GM18870 (cell line): ENCODE results near the gene PAPPA.

Experiments
- ATAC-seq: cut with Tn5 transposase; IDR thresholded peaks from one replicate; pipeline ENCODE4 v1.9.1; 2021; ENCODE audit warnings: moderate library complexity; ENCODE audit not compliant: unreplicated experiment

PAPPA gene

DNA sequence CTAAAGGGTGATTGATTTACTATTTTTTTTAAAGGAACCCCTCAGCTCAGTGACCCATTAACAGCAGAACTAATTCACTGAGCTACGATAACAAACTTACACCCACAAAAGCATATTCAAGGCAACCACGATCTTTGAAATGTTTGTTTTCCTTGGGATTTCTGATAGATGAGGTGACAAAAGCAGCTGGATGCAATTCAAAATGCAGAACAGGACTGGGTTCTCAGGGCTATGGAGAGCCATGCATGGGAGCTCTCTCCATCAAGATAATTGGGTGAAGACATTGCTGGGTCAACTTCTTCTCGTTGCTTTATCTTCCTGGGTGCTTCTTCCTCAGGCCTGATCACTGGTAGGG lies 60.1 kb downstream of the PAPPA start:
- ATAC-seq = no peak

DNA sequence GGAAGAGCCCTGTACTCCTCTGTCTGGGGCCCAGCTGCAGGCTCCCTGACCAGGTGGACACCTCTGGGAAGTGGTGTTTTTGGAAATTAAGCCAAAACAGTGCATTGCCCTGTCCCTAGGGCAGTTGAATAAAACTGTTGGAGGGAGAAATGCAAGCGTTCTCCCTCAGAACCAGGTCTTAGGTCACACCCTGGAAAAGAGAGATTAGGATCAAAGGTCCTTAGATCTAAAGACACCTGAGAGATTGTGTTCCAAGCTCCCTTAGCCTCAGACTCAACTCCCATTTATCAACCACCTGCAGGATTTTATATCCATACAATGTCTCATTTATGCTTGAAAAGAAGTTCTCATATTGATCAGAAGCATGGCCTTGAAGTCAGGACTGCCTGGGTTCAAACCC lies 64.8 kb downstream of the PAPPA start:
- ATAC-seq = no peak

DNA sequence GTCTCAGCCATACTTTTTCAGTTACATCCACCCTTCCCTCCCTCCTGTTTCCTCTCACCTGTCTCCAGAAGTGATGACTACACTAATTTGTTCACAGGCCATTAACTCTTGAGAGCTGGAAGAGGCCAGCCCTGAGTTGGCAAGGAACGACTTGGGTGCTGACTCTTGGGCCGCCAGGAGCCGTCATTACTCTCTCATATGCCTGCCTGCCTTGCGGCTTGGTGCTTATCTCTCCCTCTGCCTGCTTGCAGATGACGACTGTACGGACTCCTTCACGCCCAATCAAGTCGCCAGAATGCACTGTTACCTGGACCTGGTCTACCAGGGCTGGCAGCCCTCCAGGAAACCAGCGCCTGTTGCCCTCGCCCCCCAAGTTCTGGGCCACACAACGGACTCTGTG lies 66.1 kb downstream of the PAPPA start:
- ATAC-seq = no peak

DNA sequence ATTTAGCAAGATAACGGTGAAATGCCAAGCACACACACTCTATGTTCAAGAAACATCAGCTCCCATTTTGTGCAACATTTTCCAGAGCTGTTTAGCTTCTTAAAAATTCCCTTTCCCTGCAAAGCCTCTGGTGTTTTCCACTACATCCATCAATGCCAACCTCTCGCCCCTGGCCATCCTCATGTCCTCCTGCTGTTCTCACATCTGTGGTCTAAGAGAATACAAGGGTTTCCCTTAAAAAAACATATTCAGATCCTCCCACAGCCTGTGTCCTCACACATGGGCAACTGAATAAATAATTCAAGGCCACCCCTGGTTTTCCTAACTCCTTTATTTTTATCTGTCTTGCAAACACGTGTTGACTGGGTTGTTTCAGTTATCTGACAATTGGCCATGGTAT lies 70.3 kb downstream of the PAPPA start:
- no peak for ATAC-seq

DNA sequence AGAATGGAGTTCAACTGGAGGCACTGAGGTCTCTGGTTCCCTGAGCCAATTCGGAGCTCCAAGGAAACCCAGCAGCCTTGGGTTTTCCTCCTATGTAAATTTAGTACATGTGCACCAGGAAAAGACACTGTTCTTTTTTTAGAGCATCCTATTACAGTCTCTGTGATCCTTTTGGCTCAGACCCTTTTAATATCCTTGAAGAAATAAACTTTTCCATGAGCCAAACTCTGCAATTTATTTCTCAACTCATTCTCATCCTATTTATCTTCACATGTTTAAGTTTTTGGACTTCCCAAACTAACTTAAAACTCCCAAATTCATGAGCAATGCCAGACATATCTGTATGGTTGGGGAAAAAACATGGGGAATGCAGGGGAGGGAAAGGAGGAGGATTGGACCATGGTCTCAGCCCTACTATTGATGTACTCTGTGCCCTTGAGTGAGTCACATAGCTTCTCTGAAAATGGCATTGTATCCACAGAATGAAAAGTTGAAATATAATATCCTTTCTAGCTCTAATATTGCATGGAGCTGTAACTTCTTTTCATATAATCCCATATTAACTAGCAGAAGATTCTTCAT lies 76.6 kb downstream of the PAPPA start:
- no peak for ATAC-seq

DNA sequence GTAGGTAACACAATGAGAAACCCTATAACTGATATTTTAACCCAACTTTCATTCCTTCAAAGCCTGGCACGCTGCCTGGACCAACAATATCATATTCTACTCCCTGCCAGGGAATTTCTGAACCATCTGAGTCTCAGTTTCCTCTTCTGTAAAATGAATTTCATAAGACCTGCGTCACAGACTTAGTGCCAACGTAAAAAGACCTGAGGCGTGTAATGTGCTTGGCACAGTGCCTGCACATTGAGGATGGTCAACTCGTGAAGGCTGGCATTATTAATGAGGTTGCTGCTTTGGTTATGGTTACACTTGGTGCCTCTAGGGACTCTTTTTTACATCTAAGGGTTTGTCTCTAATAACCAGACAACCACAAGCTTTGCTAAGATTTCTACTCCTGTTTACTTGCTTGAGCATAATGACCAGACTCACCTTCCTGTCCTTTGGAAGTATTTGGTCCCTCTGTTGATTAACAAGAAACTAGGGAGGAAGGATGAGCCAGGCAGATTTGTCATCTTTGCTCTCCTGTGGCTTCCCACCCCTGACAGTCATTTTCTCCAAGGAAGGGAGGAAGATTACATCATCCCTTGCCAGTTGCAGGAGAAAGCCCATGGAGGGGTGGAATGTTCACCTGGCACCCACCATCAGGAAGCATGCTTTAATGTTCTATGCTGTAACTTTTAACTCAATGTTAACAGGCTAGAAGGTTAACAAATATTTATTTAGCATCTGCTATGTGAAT lies 79.0 kb downstream of the PAPPA start:
- ATAC-seq = no peak

DNA sequence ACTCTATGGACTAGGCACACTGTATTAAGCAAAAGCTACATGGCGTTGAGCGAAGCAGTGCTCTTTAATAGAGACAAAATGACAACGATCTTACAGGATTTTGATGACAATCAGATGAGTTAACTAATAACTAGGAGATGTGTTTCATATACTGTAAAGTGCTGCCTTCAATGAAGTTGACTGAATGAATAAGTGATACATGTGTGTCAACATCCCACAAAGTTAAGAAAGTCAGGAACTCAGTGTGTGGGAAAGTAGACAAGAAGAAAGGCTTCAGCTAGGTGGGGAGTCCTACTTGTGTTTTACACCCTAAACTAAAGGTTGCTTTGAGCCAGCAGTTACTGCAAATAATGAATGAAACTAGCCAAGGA lies 79.6 kb downstream of the PAPPA start:
- ATAC-seq = no peak

DNA sequence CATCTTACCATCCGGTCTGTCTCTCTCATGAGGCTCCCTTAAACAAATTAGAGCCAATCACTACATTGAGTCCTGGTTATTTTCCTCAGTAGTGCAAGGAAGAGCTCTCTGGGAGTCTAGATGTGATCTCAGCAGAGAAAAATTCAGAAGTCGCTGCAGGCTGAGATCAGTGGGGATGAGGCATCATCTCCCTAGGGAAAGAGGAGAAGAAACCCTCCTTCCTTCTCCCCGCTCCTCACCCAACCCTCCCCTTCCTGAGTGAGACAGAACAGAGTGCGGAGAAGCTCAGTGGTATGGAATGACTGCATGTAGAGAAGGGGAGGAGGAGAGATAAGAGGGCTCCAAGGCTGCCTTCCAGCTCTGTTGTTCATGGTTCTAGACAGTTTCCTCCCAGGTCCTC lies 80.5 kb downstream of the PAPPA start:
- no peak for ATAC-seq

DNA sequence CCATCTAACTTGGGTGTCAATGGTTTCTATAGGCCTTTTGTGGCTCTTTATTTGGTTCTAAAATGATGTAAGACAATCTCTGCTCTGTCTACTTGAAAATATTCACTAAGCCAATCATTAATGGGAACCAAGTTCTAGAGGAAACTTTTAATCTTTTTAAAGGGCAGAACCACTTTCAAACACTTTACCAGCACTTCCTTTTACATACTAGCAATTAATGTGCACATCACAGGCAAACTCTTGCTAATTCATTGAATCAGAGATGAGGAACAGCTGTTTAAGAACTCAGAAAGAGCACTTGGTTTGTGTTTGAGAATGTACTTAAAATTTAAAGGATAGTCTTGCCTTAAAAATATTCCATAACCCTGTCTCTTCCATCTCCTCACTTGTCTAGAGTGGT lies 83.4 kb downstream of the PAPPA start:
- ATAC-seq = no peak

DNA sequence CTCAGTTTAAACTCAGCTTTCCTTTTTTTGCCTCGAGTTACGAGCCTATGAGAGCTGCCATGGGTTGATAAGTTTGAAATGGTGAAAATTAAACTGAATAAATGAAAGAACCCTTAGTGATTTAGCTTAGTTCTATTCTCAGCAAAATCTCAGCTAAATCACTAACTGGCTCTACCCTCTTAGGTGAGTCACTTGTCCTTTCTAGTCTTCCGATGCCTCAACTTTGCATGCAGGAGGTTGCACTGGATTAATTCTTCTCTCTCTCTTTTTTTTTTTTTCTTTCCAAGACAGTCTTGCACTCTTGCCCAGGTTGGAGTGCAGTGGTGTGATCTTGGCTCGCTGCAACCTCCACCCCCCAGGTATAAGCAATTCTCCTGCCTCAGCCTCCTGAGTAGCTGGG lies 83.9 kb downstream of the PAPPA start:
- no peak for ATAC-seq

DNA sequence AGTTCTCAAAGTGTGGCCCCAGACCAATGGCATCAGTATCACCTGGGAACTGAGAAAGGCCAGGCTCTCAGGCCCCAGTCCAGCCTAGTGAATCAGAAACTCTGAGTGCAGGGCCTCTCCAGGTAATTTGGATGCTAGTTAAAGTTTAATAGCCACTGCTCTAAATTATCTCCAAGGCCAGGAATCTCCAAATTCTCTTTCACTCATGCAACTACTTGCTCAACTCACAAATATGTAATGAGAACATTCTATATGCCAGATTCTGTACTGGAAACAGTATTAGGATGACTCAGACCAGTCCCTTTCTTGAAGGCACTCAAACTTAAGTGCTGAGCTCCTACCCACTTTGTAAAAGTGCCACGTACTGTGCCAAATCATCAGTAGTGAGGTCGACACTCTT lies 84.6 kb downstream of the PAPPA start:
- ATAC-seq = no peak

DNA sequence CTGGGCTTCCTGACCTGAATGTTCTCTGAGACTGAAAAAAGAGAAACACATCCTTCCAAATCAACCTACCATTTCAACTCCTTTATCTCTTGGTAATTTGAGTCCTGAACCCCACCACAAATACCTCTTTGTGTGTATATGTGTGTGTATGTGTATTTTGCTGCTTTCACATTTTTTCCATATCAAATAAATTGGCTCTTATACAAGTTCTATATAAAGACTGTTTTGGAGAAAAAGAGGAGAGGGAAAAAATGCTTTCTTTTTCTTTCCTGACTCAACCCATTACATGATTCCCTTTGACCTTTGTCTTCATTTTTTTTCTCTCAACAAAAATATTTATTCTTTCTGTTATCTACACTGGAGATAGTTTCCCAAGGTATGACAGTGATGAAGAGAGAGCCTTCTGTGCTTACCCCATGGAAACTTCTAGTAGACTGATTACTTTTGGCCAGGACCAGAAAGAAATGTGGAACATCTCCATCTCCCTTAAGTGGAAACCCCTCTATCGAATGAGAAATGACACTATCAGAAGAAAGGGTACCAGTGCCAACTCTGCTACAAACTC lies 85.3 kb downstream of the PAPPA start:
- no peak for ATAC-seq

DNA sequence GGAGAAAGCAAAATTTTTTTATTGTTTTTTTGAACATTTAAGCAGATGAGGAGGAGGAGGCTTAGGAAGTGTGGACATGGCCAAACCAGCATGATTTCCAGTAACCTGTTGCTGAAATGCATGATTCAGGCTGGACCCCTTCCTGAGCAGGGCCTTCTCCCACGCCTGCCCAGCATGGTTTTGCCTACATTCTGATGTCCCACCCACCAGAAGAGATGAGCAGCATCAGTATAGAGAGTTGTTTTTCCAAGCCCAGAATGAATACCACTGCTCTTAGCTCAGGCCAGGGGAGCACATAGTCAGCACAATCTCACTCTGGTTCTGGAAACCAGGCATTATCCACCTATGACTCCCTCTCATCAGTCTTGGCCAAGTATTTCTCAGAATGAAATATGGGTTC lies 90.1 kb downstream of the PAPPA start:
- ATAC-seq = no peak

DNA sequence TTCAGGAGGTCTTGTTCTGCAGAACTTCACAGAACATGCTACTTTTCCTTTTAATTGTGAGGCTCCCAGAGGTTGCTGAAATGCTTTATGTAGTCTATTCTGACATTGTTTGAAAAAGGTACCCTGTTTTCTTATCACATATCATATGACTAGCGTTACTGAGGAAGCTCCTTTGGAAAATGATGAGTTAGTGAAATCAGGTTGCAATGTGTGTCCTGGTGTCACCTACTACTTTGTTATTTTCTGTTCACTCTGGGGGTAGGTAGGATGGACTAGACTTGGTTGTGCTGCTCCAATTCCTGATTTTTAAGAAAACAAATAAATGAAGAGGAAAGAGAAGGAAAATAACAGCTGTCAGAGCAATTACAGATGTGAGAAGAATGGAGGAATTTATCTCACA lies 93.7 kb downstream of the PAPPA start:
- no peak for ATAC-seq

DNA sequence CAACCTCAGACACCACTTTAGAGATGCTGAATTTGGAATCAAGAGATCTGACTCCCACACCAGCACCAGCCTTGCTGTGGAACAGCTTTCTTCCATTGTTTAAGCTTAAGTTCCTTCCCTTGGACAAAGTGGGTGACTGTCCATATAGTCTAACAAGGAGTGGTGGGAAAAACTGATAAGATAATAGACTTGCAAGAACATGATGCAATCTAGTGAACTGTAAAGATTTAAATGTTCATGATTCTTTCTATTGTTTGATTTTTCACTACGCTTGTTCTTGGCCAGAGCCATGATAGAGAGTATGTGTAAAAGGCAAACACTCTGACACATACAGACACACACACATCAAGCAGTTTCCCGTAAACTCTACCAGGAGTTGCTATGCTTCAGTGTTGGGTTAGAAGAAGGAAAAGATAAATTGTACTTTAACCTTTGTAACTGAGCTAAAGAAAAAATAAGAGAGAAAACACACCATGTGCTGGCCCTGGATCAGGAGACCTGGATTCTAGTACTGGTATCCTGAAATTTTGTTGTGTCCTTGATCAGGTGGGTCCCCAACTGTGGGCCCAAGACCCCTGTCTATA lies 94.3 kb downstream of the PAPPA start:
- no peak for ATAC-seq

DNA sequence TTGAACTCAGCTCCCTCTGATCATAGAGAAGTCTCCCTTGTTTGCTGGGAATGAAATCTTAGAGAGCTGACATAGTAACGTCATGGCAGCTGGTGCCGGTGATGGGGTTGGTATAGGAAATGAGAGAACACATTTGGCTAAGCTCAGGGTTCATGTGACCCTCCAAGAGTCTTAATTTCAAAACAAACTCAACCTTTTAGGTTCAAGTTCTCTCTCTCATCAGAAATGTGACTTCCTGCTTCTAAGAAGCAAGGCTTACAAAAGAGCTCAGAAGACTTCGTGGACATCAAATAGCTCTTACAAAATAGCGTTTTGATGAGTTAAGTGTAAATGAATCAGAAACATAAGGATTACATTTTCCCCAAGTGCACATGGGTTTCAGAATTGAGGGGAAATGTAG lies 97.3 kb downstream of the PAPPA start:
- no peak for ATAC-seq

DNA sequence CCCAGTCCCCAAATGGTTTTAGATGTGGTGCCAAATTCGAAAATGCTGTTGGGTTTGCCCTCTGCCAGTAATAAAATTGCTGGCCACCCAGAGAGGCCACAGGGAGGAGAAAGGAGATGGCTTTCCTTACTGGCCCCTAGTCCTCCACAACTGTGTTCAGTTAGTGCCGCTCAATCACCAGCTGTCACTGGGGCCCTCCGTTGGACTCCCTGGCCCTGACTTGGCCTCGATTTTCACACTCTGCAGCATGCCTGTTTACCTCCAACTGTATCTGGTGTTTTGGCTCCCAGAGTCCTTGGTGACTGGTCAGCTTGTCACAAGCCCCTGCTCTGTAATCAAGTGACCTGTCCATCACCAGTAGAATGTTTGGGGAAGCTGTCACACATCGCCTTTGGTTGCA lies 97.8 kb downstream of the PAPPA start:
- no peak for ATAC-seq

DNA sequence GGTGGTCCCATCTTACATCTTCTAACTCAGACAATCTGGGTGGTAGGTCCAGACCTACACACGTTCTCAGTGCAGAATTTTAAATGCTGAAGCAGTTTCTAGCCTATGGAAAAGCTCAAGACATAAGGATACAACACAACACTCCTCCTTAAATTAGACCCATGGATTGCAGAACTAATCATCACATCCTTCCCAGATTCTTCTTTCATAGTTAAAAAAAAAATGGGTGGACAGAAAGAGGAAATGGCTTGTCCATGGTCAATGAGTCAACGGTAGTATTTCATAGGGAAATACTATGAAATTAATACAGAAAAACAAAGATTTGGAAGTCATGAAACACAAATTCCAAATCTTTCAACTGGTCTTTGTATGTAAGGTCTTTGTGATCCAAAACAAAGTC lies 106.9 kb downstream of the PAPPA start:
- ATAC-seq = no peak

DNA sequence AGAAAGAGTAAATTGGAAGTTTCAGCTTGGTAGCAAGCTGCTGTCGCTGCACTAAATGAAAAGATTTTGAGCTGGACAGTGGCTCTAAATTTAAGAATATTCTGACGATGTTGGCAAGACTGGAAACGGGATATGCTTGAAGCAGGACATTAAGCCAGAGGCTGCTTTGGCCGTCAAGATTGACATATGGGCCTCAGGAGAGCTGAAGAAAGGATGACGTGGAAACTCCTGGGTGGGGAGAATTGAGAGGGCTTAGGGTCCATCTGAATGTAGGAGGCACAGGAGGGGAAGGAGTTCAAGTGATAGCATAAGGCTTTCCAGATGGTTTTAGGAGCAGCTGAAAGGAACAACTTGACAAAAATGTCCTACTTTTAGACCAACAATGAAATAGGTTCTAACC lies 108.9 kb downstream of the PAPPA start:
- ATAC-seq = no peak

DNA sequence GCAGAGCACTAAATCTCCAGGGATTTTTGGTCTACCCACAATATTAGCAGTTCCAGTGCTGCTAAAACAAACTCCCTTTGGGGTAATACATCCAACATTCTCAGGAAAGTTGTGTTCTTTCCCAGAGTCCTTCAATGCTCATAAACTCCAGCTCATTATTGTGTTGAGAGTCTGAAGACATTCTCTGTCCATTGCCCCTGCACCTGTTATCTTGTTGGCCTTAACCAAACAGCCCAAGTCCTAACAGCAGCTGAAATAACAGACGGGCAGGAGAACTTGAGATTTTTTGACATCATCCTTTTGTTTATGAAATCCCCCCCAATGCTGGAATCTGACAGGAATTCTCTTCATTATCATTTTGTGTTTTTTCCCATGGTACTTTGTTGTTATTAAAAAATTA lies 110.8 kb downstream of the PAPPA start:
- no peak for ATAC-seq

DNA sequence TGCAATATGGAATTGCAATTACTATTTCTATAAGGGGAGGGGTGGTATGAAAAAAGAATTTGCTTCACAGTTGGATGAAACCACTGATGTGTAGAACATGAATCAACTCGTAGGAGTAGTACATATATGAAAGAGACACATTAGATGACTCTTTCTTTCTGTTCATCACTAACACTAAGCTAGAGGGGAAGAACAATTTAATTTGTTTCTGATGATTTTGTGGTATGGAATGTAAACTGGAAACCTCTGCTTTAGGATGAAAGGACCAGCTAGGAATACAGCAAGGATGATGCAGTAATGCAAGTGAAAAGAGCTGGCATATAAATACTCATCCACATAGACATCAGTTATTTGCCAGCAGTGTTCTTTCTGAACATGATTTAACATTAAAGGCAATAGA lies 113.4 kb downstream of the PAPPA start:
- ATAC-seq = no peak

DNA sequence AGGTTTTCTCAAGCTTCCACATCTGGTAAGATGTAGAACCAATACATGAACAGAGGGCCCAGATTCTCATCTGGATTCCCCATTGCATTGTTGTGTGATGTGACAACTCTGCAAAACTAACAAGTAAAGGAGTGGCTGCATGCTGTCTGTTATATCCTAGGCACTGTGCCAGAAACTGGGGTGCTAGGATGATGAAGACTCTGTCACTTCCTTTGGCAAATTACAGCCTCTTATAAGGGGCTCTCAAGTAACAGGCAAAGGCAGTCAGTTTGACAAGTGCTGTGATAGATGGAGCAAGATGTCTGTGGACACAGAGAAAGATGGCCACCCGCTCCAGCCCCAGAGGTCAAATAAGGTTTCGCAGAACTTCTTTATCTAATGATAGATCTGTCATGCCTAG lies 115.7 kb downstream of the PAPPA start:
- no peak for ATAC-seq

DNA sequence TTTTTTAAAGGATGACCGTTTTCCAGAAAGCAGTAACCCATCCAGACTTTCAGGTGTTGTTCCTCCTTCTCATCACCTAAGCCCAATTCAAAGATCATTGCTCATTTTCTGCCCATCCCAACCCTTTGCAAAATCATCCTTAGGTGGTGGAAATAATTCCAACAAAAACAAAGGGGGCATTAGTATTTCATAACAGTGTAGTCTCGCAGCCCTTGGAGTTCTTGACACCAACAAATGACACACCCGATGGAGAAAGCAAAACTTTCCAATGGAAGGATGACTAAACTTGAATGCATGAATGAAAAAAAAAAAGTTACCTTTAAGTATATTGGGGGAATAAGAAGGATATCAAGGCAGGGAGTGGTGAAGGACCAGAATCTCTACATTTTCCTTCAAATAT lies 117.0 kb downstream of the PAPPA start:
- no peak for ATAC-seq
